ENCODE measurements around the gene FYCO1. TPM values are rescaled to one million over a fixed set of nuclear protein-coding genes. Genes with fewer than 3 reads are reported as not detected.

The FYCO1 gene
- polyA plus RNA-seq, 2 of the 4 experiments (the other 2 are of a cell fraction): 3.7 to 4.4 TPM

- POLR2A ChIA-PET: no interaction called here
- peak in 1 of 2 experiments; percentile 30; a peak in 2 of 6 replicates for ATAC-seq
- TF ChIP-seq EHF (CRISPR knock-in tag; IDR thresholded peaks at IDR 0.05) (no peak), HOXA7 (CRISPR knock-in tag; IDR thresholded peaks at IDR 0.05) (no peak), JUNB (IDR thresholded peaks at IDR 0.05) (no peak), EP300 (IDR thresholded peaks at IDR 0.05) (no peak), FOSB (CRISPR knock-in tag; IDR thresholded peaks at IDR 0.05) (no peak), TP53 (CRISPR knock-in tag; IDR thresholded peaks at IDR 0.05) (no peak), HES2 (IDR thresholded peaks at IDR 0.05) (no peak), USF2 (IDR thresholded peaks at IDR 0.05) (no peak), CBX2 (IDR thresholded peaks at IDR 0.05; ENCODE audit: borderline replicate concordance, low read depth) (no peak), ELK1 (IDR thresholded peaks at IDR 0.05; ENCODE audit: low read depth, low read length) (no peak), KDM5A (IDR thresholded peaks at IDR 0.05) (no peak), ESRRA (IDR thresholded peaks at IDR 0.05; ENCODE audit: borderline replicate concordance, low read length) (no peak), KDM1A (IDR thresholded peaks at IDR 0.05; ENCODE audit: low read depth) (no peak), RCOR1 (IDR thresholded peaks at IDR 0.05; ENCODE audit: low read depth, low read length) (no peak), ZFP36 (IDR thresholded peaks at IDR 0.05; ENCODE audit: borderline replicate concordance, partially characterized antibody) (no peak), NPAS2 (CRISPR knock-in tag; IDR thresholded peaks at IDR 0.05; ENCODE audit: borderline replicate concordance) (no peak), HMGXB4 (CRISPR knock-in tag; IDR thresholded peaks at IDR 0.05; ENCODE audit: borderline replicate concordance) (no peak)
Measured at GRCh38 chr3:45896956-45897355, 98.7 kb downstream of the FYCO1 start.

GRCh38 chr3:45895686-45896468 is 99.7 kb downstream of the FYCO1 start:
- H3K4me2 ChIP-seq: no peak overlapping the region
- ATAC-seq: no peak
- ChIA-PET CTCF (no interaction called here), POLR2A (interaction anchor here (0.7 kb wide), 1 partner anchor 1053 kb away, joined by 4 read pairs; no protein-coding TSS in a partner anchor)
- H3K9me3 ChIP-seq: no peaks in the 10 kb centered on the region
- no peak for DNase-seq (ENCODE audit: low read depth in 1 of 2, low spot score in 1 of 2)
- H3K4me3 ChIP-seq: no peak overlapping the region
- no peak for FAIRE-seq
- 96% methylated on average over 5 of the region's 5 CpGs for WGBS (ENCODE audit: missing lambda C conversion rate)
- TF ChIP-seq HDAC2 (IDR thresholded peaks at IDR 0.05) (no peak), TP53 (CRISPR knock-in tag; IDR thresholded peaks at IDR 0.05) (no peak), ZSCAN20 (CRISPR knock-in tag; IDR thresholded peaks at IDR 0.05) (no peak), HOXA7 (CRISPR knock-in tag; IDR thresholded peaks at IDR 0.05) (no peak), BCL3 (IDR thresholded peaks at IDR 0.05) (no peak), JUN (IDR thresholded peaks at IDR 0.05) (no peak), REST (IDR thresholded peaks at IDR 0.05) (no peak), HOXB13 (CRISPR knock-in tag; IDR thresholded peaks at IDR 0.05; ENCODE audit: low read depth) (no peak), CBX8 (IDR thresholded peaks at IDR 0.05) (no peak)
- H3K27ac ChIP-seq: no peak overlapping the region; a peak in 1 of 6 replicates
- H3K4me1 ChIP-seq: peaks cover 5% of the 10 kb centered on the region

More at GRCh38 chr3:45896956-45897355, 98.7 kb downstream of the FYCO1 start:
- no peak for FAIRE-seq
- H3K4me1 ChIP-seq: peaks cover 5% of the 10 kb centered on the region
- CTCF ChIA-PET: no interaction called here
- DNase-seq (ENCODE audit: low read depth in 1 of 2, low spot score in 1 of 2): no peak
- H3K9me3 ChIP-seq: no peaks in the 10 kb centered on the region
- H3K4me2 ChIP-seq: no peak overlapping the region
- peak overlapping the region; percentile 40 to 54; a peak in 2 of 6 replicates for H3K27ac ChIP-seq
- no peak overlapping the region for H3K4me3 ChIP-seq
- 28% methylated on average over 2 of the region's 3 CpGs for WGBS (ENCODE audit: missing lambda C conversion rate)

Data from A549 (cell line).